ENCODE results near the gene RIMBP2.

RIMBP2 gene

GRCh38 chr12:130497321-130497720 is 218.8 kb downstream of the RIMBP2 start:
- DNase-seq, result no peak

DNA sequence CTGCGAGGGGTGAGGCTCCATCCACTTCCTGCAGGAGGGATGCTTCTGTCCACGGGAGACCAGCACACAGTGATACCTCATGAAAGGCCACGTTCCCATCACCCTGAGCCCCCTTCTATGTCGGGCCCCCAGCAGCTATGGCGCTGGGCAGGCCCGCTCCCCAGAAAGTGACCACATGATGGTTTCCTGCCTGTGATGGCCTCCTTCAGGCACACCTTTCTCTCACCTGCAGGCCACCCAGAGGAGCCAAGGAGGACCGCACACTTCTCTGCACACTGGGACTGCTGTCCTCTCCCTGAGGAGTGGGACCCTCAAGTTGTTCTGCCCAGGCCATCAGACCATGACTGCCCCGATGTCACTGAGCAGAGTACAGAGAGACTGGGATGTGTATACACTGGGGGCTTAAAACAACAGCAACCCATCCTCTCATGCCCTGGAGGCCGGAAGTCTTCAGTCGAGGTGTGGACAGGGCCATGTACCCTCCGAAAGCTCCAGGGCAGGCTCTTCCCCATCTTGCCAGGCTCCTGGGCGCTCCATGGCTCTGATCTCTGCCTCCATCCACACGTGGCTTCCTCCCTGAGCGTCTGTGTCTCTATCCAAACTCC is 219.5 kb downstream of the RIMBP2 start:
- no peak for DNase-seq

- DNase-seq, result no peak
Observed at GRCh38 chr12:130495156-130495555, 220.9 kb downstream of the RIMBP2 start.

DNA sequence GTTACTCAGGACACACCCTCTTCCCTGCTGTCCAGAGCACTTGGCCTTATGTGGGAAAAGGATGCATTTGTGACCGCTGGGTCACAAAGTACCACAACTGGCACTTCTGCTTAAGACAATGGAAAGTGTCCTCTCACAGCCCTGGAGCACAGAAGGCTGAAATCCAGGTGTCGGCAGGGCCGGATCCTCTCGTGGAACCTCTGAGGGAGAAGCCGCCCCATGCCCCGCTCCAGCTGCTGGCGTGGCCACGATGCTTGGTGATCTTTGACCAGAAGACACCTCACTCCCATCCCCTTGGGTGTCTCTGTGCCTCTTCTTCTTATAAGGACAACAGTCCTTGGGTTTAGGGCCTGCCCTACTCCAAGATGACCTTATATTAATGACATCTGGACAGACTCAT is 221.4 kb downstream of the RIMBP2 start:
- no peak for DNase-seq

GRCh38 chr12:130493951-130494350 is 222.1 kb downstream of the RIMBP2 start:
- DNase-seq, result no peak

DNA sequence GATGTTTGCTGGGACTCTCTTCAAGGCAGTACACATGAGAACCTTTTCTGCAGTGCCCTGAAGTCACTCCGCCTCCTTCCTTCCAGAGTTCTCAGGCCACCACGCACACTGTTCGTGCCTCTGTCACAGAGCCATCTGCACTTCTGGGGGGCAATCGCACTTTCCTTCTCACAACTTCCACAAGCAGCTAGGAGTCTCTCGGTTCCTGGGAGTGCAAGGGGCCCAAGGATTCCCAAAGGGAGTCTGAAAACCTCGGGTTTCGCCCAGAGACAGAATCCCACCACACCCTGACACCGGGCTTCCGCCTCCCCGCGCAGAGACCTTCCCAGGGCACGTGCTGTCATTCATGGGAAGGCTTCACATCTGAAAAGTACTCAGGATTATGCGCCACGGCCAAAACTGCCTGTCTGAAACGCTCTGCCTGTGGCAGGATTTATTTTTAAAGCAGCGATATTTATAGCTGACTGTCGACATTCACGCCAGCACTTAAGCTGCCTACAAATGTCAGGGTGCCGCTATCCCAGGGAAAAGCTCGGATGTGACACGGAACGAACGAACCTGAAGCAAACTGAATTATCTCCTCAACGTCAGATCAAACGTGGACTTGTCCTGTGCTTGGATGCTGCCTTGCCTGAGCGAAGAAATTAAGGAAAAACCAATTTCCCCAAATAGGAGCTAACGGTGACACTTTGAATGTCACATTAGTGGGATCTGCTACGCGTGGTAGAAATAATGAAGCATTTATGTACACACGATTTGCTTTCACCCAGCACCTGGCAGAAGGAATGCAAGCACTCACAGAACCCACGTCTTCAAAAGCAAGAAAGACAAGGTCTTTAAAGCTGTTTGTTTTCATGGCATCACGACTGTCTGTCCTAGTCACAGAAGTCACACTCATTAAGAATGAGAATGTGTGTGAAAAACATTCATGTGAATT is 224.4 kb downstream of the RIMBP2 start:
- DNase-seq, result no peak

- DNase-seq, result no peak
Observed at GRCh38 chr12:130490674-130491073, 225.4 kb downstream of the RIMBP2 start.

DNA sequence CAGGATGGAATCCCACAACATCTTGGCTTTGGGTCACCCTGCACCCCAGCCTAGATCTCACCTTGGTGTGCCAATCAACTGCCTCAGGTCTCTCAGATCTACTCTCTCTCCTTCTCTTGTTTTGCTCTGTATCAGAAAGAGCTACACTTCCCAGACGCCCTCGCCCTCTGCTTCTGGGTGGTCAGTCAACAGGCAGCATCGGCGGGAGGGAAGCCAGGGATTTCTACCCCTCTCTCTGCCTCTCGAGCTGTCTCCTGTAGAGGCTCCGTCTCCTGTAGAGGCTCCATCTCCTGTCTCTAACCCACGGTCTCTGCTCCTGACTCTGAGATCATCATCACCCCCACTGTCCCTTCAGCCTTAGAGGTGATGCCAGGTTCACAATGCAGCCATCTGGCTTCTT is 226.8 kb downstream of the RIMBP2 start:
- DNase-seq, result no peak

DNA sequence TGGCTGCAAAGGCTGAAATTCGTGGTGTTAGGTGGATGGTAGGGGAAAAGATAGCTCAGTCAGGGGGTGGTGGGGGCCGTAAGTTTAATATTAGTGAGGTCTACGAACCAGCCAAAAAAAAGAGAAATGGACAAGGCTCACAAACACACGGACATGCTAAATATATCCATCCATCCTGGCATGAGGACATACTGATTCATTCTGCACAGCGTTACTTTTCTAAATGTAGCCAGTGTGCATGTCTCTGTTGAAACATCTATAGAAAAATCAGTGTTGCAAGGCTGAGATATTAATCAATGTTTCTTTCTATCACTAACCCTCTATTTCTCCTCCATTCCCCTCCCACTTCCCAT is 227.8 kb downstream of the RIMBP2 start:
- no peak for DNase-seq

GRCh38 chr12:130487636-130488357 is 228.3 kb downstream of the RIMBP2 start:
- DNase-seq, result no peak

GRCh38 chr12:130486891-130487416 is 229.1 kb downstream of the RIMBP2 start:
- DNase-seq, result no peak

GRCh38 chr12:130486146-130486435 is 230.0 kb downstream of the RIMBP2 start:
- no peak for DNase-seq

DNA sequence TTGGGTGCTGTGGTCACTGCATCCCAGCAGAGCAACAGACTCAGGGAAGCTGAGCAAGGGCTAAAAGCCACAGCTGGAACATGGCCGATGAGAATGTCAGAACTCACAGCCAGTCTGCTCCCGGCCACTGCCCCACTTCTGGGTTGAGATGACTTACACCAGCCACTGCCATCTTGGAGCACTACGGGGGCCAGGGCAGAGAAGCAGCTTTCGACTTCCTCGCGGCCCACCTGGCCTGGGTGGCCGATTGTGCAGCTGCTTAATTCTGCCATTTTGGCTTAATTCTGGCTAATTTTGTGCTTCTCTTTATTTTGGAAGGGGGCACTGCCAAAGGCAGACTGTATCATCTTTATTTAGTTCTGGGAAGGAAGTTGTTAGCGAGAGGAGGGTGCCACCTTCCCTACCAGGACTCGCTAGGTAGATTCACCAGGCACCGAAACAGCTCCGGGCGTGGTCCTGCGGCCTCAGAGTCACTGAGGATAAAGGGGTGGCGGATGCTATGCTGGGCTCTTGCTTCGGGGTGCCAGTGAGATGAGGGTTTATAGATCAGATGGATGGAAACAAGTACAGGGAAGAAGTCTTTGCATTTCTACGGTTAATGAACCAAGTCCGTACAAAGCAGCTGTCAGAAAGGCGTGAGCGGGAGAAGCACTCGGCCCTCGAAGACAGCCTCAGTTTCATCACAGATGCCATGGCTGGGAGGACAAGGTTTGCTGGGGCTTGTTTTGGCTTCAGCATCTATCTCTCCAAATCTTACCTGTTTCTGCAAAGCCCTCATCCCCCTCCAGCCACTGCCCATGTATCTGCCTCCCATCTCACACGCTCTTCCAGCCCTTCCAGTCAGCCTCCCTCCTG is 230.6 kb downstream of the RIMBP2 start:
- no peak for DNase-seq

- no peak for DNase-seq
Observed at GRCh38 chr12:130484221-130484620, 231.9 kb downstream of the RIMBP2 start.

- no peak for DNase-seq
Observed at GRCh38 chr12:130483616-130484180, 232.4 kb downstream of the RIMBP2 start.

DNA sequence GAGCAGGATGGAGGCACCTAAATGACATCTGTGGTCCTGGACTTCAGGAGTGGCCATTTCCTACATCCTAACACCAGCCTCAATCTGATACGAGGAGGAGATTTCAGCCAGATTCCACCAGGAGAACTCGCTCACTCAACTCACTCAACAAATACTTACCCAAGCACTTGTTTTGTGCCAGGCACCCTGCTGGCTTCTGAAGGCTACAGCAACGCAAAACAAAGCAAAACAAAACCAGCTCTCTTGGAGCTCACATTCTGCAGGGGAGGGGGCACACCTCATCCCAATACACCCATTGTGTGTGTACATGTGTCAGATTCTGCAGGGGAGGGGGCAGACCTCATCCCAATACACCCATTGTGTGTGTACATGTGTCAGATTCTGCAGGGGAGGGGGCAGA is 233.7 kb downstream of the RIMBP2 start:
- DNase-seq, result no peak

- no peak for DNase-seq
Observed at GRCh38 chr12:130481392-130481879, 234.7 kb downstream of the RIMBP2 start.

GRCh38 chr12:130480887-130481286 is 235.2 kb downstream of the RIMBP2 start:
- DNase-seq, result no peak

GRCh38 chr12:130480231-130480630 is 235.9 kb downstream of the RIMBP2 start:
- no peak for DNase-seq

GRCh38 chr12:130479401-130480125 is 236.5 kb downstream of the RIMBP2 start:
- no peak for DNase-seq

DNA sequence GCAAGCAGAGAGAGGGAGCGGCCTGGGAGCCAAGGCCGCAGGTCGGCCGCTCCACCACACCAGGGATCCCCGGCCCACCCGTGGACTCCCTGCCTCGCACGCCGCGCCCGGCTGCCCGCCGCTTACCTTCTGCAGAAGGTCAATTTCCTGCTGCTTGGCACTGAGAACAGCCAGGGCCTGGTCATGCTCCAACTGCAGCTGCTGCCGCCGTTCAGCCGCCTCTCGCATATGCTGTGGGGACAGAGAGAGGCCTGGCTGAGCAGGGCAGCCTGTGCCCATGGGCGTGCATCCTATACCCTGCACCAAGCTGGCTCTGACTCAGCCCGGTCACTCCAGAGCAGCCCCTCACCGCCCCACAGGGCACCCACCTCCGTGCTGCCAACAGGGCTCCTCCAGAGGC is 237.3 kb downstream of the RIMBP2 start:
- no peak for DNase-seq

DNA sequence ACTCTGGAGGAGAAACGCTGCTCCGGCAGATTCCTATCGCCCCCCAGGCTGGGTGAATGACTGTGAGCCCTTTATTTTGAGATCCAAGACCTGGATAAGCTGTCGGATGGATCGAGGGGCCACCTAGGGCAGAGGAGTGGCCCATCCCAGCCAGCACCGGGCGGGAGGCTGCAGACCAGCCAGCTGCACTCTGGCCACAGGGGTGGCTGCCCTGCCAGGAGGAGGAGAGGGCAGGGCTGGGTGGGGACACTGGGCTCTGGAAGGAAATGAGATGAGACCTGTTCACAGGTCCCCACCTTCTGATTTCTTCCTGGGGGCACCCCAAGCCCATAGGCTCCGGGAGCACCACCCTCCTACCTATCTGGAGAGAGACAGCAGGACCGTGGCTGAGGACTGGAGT is 238.4 kb downstream of the RIMBP2 start:
- no peak for DNase-seq
